Activated CD8-positive, alpha-beta memory T cell treated with anti-CD3 and anti-CD28 coated beads, Interleukin-2, amount 10 ng/mL, durations not matched to agents 7 days and 5 days (primary cell): Measurements from ENCODE around the gene CDH4. TPM values are rescaled to one million over a fixed set of nuclear protein-coding genes. Genes with fewer than 3 reads are reported as not detected.

Source experiments
- ATAC-seq: fragments of 150-1000 bp; cut with Tn5 transposase; one replicate; pipeline ENCODE4 v1.10.0; 2021; ENCODE audit warnings: moderate library complexity
- CTCF ChIA-PET: fragments of 350-600 bp; sonication (Branson Sonifier 250); formaldehyde crosslinking; loops from one replicate; lab custom pipeline; 2021; ENCODE audit warnings: antibody characterized with exemption; lab: Charles Lee
- DNase-seq: peaks from one replicate; pipeline ENCODE4 v3.0.0-alpha.2; 2020
- H3K27ac Mint-ChIP-seq: one replicate; pipeline ENCODE4 v1.8.0; 2021; ENCODE audit warnings: mild to moderate bottlenecking, mixed read lengths
- H3K27me3 Mint-ChIP-seq: one replicate; pipeline ENCODE4 v1.8.0; 2021; ENCODE audit warnings: mixed read lengths
- H3K36me3 Mint-ChIP-seq: one replicate; pipeline ENCODE4 v1.8.0; 2021; ENCODE audit warnings: mild to moderate bottlenecking, mixed read lengths
- H3K4me1 Mint-ChIP-seq: one replicate; pipeline ENCODE4 v1.8.0; 2021; ENCODE audit warnings: mixed read lengths
- H3K4me3 Mint-ChIP-seq: one replicate; pipeline ENCODE4 v1.8.0; 2021; ENCODE audit warnings: mild to moderate bottlenecking, moderate library complexity, mixed read lengths
- H3K9me3 Mint-ChIP-seq: one replicate; pipeline ENCODE4 v1.8.0; 2022; ENCODE audit warnings: low read depth, mixed read lengths
- total RNA-seq, 2 experiments: library from RNA; stranded (reverse); gene quantifications; one replicate each; pipeline ENCODE4 v1.2.3, GENCODE V29; 2021

The CDH4 gene
- total RNA-seq, 2 experiments from 2014 or later, result 0.02 TPM; not detected in 1

DNA sequence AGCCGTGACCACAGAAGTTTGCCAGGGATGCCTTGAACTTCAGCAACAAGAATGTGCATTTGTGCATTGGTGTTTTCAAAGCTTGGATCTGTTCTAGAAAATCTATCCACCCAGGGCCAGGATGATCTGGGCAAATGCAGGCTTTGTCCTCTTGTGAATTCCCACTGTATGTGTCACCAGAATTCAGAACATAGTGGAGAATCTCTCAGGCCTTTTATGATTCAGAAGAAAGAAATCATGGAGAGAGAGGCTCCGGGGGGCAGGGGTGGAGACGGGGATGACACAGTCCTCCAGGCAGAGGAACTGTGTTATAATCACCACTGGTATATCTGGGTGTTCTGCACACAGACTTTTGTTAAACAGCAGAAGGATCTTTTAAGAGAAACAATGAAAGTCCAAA, 304.1 kb downstream of the CDH4 start:
- no peaks in the 10 kb centered on the region for H3K4me1 Mint-ChIP-seq
- no peak overlapping the region for H3K27ac Mint-ChIP-seq
- ATAC-seq, result no peak
- DNase-seq, result no peak
- CTCF ChIA-PET, result no interaction called here
- no peaks in the 10 kb centered on the region for H3K27me3 Mint-ChIP-seq
- peaks cover 9% of the 10 kb centered on the region for H3K9me3 Mint-ChIP-seq
- H3K36me3 Mint-ChIP-seq, result no peaks in the 10 kb centered on the region
- no peak overlapping the region for H3K4me3 Mint-ChIP-seq

DNA sequence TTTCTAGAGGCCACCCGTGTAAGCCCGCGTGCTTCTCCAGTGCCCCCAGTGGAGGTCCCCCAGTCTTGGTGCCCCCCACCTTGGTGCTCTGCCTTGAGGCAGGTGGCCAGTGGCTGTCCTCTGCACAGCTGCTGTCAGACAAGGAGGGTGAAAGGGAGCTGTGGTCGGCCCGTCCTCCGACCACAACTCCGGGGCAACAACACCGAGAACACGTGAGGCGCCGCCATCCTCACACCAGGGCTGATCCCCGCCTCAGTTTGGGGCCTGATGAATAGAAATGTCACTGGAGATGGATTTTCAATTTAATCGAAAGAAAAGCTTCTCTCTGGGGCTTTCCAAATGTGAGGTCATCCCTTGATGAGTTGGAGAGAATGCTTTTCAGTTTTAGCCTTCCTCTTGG, 304.6 kb downstream of the CDH4 start:
- CTCF ChIA-PET, result no interaction called here
- Mint-ChIP-seq H3K9me3 (peaks cover 9% of the 10 kb centered on the region), H3K4me3 (no peak overlapping the region), H3K36me3 (no peaks in the 10 kb centered on the region), H3K4me1 (no peaks in the 10 kb centered on the region), H3K27ac (no peak overlapping the region), H3K27me3 (no peaks in the 10 kb centered on the region)
- DNase-seq, result no peak
- no peak for ATAC-seq

DNA sequence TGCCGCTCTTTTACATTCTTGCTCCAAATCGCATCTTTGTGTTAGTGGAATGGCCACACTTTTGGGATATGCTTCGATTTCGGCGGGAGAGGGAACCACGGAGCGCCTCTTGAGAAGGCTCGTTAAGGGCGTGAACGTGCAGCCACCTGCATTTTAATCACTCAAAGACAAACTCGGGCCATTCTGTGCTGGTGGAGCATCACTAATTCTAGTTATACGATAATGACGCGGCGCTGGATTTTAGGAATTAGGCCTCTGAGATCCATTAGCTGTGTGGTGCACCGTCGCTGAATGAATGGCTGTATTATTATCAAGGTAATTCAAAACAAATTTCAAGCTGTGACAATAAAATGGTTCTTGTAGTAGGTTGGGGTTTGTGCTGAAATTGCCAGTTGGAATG, 305.6 kb downstream of the CDH4 start:
- H3K9me3 Mint-ChIP-seq, result peaks cover 9% of the 10 kb centered on the region
- no peak overlapping the region for H3K27ac Mint-ChIP-seq
- ATAC-seq (no peak), DNase-seq (no peak)
- H3K27me3 Mint-ChIP-seq, result no peaks in the 10 kb centered on the region
- no peaks in the 10 kb centered on the region for H3K4me1 Mint-ChIP-seq
- CTCF ChIA-PET, result no interaction called here
- H3K4me3 Mint-ChIP-seq, result no peak overlapping the region
- no peaks in the 10 kb centered on the region for H3K36me3 Mint-ChIP-seq

DNA sequence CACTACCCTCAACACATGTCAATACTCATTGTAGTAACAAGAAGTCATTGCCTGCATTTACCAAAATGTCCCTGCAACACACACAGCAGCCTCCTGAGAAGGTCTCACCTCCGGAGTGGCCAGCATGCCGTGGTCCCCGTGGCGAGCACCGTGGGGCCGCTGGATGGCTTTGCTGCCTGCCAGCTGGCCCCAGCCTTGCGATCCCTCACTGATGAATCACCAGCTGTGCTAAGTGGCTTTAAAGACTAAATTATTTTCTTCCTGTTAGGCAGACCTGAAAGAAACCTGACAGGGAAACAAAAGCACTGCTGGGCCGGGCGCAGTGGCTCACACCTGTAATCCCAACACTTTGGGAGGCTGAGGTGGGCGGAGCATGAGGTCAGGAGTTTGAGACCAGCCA, 306.7 kb downstream of the CDH4 start:
- DNase-seq (no peak), ATAC-seq (no peak)
- Mint-ChIP-seq H3K27ac (no peak overlapping the region), H3K27me3 (no peaks in the 10 kb centered on the region), H3K4me3 (no peak overlapping the region), H3K4me1 (no peaks in the 10 kb centered on the region), H3K36me3 (no peaks in the 10 kb centered on the region), H3K9me3 (peaks cover 9% of the 10 kb centered on the region)
- CTCF ChIA-PET, result no interaction called here

DNA sequence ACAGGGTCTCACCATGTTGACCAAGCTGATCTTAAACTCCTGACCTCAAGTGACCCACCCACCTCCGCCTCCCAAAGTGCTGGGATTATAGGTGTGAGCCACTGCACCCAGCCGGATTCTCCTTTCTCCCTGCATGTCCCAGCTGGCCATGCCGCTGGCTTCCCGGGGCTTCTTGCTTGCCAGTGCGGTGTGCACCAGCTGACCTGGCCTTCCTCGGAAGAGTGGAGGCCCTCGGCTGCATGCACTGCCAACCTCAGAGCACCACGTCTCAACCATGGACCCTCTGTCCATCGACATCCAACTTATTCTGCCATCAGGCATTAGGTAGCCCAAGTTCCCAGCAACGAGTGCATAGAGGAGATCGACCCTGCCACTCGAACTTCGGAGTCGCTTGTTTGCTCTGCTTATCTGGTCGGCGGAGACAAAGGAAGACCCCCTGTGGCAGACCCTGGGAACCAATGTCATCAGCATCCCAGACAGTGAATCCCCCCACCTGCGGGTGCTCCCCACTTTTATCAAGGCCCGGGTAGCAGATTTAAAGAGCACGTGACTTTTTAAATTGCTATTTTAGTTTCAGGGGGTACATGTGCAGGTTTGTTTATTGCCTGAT, 307.8 kb downstream of the CDH4 start:
- Mint-ChIP-seq H3K27ac (no peak overlapping the region), H3K4me3 (no peak overlapping the region), H3K27me3 (no peaks in the 10 kb centered on the region), H3K9me3 (peaks cover 5% of the 10 kb centered on the region), H3K36me3 (no peaks in the 10 kb centered on the region), H3K4me1 (no peaks in the 10 kb centered on the region)
- DNase-seq (no peak), ATAC-seq (no peak)
- CTCF ChIA-PET, result no interaction called here

DNA sequence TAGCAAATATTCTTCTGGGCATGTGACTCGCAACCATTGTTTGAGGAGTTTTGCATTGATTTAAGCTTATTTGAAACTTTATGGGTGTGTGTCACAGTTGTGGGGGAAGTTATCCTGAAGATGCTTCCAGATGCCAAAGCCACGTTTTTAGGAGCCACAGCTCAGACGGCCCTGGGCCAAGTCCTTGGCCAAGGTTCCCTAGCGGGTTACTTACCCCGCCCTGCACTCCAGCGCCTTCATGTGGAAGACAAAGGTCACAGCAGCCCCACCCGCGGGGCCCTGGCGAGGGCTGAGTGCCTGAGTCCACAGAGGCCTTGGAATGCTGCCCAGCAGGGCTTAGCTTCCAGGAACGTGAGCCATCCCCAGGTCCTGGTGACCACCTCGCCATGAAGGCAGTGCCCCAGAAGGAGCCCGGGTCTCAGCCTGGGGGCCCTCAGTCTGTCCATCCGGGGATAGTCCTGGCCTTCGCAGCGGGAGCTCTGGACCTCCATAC, 308.3 kb downstream of the CDH4 start:
- H3K4me3 Mint-ChIP-seq, result no peak overlapping the region
- H3K4me1 Mint-ChIP-seq, result no peaks in the 10 kb centered on the region
- peaks cover 2% of the 10 kb centered on the region for H3K9me3 Mint-ChIP-seq
- no peaks in the 10 kb centered on the region for H3K36me3 Mint-ChIP-seq
- ATAC-seq, result no peak
- DNase-seq, result no peak
- H3K27ac Mint-ChIP-seq, result no peak overlapping the region
- CTCF ChIA-PET, result no interaction called here
- no peaks in the 10 kb centered on the region for H3K27me3 Mint-ChIP-seq

DNA sequence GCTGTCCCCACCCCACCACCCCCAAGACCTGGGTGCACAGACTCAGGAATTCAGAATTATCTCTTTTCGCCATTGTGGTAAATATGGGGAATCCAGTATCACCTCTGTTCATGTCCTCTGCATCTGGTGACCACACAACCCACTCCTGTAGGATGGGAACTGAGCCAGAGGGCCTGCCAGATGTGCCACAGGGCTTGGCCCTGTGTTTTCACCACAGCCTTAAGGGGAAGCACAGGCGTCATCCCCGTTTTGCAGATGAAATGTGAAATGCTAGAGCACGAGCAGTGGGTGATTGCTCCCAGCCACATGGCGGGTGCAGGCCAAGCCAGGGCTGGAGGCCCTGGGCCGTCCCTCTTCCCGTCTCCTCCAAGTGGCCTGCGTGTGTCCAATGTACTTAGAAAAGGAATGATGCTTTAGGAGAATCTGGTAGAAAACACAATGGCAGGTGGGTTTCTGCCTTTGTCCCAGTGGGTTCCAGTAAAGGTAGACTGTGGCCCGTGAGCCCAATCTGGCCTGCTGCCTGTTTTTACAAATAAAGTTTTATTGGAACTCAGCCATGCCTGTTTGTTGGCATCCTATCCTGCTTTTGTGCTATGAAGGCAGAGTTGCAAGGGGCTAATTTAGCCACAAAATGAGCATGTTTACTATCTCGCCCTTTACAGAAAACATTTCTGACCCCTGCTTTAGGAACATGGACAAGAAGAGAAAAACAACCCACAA, 309.2 kb downstream of the CDH4 start:
- H3K36me3 Mint-ChIP-seq, result no peaks in the 10 kb centered on the region
- no peak overlapping the region for H3K4me3 Mint-ChIP-seq
- H3K27me3 Mint-ChIP-seq, result no peaks in the 10 kb centered on the region
- ATAC-seq (no peak), DNase-seq (no peak)
- peaks cover 2% of the 10 kb centered on the region for H3K9me3 Mint-ChIP-seq
- H3K4me1 Mint-ChIP-seq, result no peaks in the 10 kb centered on the region
- CTCF ChIA-PET, result no interaction called here
- H3K27ac Mint-ChIP-seq, result no peak overlapping the region

DNA sequence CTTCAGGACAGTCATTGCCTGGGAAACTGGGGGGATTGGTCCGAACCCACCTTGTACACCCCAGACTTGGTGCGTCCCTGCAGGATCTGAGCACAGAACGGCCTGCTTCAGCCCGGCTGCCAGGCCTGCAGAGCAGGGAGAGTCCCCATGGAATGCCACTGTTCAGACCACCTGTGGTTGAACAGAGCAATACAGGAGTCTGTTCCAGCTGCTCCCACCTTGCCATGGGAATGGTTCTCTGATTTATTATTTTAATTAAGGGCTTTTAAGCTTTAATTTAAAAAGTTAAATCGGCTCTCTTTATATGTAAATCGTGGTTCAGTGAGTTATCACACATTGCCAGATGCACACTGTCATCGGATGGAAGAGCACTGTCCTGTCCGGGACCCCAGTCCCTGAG, 310.4 kb downstream of the CDH4 start:
- no peak overlapping the region for H3K27ac Mint-ChIP-seq
- DNase-seq (no peak), ATAC-seq (no peak)
- H3K4me3 Mint-ChIP-seq, result no peak overlapping the region
- CTCF ChIA-PET, result no interaction called here
- H3K27me3 Mint-ChIP-seq, result no peaks in the 10 kb centered on the region
- no peaks in the 10 kb centered on the region for H3K4me1 Mint-ChIP-seq
- no peaks in the 10 kb centered on the region for H3K9me3 Mint-ChIP-seq
- no peaks in the 10 kb centered on the region for H3K36me3 Mint-ChIP-seq

DNA sequence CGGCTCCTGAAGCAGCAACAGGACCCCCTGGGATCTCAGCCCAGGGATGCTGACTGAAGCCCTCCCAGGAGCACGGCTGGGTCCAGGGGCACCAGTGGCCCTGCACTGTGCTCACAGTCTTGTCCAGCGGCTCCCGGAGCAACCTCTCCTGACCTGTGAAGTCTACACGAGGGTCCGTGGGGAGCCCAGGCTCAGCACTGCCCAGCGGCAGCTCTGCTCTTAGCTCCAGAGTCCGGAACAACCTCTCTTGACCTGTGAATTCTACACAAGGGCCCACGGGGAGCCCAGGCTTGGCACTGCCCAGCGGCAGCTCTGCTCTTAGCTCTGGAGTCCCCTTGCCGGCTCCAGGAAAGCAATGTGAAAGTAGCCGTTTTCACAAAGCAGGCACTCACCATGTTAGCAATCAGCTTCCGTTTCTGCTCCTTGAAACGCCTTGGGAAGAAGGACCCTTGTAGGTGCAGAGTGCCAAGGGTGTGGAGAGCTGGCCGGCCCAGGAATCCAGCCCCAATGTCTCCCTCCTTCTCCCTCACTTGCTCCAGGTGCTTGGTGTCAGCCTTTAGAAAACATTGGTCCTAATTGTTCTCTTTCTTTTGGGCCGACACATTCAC, 310.9 kb downstream of the CDH4 start:
- H3K4me3 Mint-ChIP-seq, result no peak overlapping the region
- no peak for ATAC-seq
- H3K9me3 Mint-ChIP-seq, result no peaks in the 10 kb centered on the region
- CTCF ChIA-PET, result no interaction called here
- no peaks in the 10 kb centered on the region for H3K36me3 Mint-ChIP-seq
- DNase-seq, result no peak
- no peaks in the 10 kb centered on the region for H3K27me3 Mint-ChIP-seq
- H3K27ac Mint-ChIP-seq, result no peak overlapping the region
- H3K4me1 Mint-ChIP-seq, result no peaks in the 10 kb centered on the region

DNA sequence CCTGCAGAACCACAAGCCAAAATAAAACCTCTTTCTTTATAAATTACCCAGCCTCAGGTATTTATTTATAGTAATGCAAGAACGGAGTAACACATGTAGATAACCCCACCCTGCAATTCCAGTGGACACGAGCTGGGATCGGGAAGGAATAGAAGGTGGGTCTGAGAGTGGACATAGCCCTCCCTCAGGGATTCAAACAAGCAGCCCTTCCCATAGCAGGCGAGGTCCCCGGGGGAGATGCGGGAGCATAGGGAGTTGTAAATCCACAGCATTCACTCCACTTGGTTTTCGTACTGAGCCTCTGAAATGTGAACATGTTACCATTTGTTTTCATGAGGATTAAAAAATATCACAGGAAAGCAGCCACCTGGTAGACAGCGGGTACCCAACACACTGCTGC, 312.6 kb downstream of the CDH4 start:
- no peaks in the 10 kb centered on the region for H3K4me1 Mint-ChIP-seq
- H3K27ac Mint-ChIP-seq, result no peak overlapping the region
- ATAC-seq (no peak), DNase-seq (no peak)
- no peak overlapping the region for H3K4me3 Mint-ChIP-seq
- no peaks in the 10 kb centered on the region for H3K36me3 Mint-ChIP-seq
- H3K9me3 Mint-ChIP-seq, result peaks cover 2% of the 10 kb centered on the region
- no peaks in the 10 kb centered on the region for H3K27me3 Mint-ChIP-seq
- CTCF ChIA-PET, result no interaction called here

DNA sequence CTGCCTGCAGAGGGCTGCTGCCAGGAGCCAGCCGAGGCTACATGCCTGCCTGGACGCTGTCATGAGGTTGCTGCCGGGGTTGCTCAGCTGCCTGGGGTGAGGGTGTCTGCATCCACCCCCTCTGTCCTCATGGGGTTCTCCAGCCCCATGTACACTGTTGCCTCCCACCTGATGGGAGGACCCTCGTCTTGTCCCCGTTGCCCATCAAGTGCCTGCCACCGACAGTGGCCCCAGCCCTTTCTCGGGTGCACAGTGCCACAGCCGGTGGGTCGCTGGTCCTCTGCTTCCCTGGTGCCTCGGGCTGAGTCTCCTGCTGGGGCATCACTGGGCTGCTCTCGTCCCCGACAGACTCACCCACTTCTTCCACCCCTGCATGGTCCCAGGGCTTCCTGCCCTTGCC, 313.7 kb downstream of the CDH4 start:
- H3K4me1 Mint-ChIP-seq, result no peaks in the 10 kb centered on the region
- no peak overlapping the region for H3K4me3 Mint-ChIP-seq
- DNase-seq, result no peak
- peaks cover 2% of the 10 kb centered on the region for H3K9me3 Mint-ChIP-seq
- H3K27ac Mint-ChIP-seq, result no peak overlapping the region
- no peaks in the 10 kb centered on the region for H3K36me3 Mint-ChIP-seq
- ATAC-seq, result no peak
- no peaks in the 10 kb centered on the region for H3K27me3 Mint-ChIP-seq
- CTCF ChIA-PET, result no interaction called here

DNA sequence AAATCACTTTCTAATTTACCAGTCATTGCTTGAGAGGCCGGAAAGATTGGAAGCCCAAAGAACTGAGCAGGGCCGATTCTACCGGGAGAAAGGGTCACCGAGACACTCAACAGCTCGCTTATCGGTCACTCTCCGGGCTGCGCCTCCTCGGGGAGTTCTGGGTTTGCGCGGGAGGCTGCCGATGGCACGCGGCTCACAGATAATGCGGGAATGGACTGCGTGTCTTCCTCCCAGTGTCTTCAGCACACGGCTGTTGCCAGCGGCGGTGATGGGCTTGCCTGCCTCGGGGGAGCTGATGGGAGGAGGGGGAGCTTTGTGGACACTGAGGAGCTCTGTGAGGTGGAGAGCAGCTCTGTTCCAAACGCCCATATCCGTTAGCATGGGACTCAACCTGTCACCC, 314.6 kb downstream of the CDH4 start:
- H3K27me3 Mint-ChIP-seq, result no peaks in the 10 kb centered on the region
- H3K36me3 Mint-ChIP-seq, result no peaks in the 10 kb centered on the region
- ATAC-seq (no peak), DNase-seq (no peak)
- H3K4me1 Mint-ChIP-seq, result no peaks in the 10 kb centered on the region
- CTCF ChIA-PET, result no interaction called here
- H3K27ac Mint-ChIP-seq, result no peak overlapping the region
- H3K4me3 Mint-ChIP-seq, result no peak overlapping the region
- peaks cover 2% of the 10 kb centered on the region for H3K9me3 Mint-ChIP-seq

DNA sequence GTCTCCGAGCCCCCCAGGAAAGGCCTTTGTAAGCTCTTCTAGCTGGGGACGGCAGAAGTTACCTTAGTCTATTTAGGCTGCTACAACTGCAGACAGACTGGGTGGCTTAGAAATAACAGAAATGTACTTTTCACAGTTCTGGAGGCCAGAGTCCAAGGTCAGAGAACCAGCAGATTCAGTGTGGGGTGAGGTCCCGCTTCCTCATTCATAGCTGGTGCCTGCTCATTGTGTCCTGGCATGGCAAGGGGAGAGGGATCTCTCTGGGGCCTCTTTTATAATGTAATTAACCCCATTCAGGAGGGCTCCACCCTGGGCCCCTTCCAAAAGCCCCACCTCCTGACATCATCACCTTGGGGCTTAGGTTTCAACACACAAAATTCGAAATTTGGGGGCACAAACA, 315.1 kb downstream of the CDH4 start:
- CTCF ChIA-PET, result no interaction called here
- Mint-ChIP-seq H3K27me3 (no peaks in the 10 kb centered on the region), H3K9me3 (peaks cover 2% of the 10 kb centered on the region), H3K36me3 (no peaks in the 10 kb centered on the region), H3K4me3 (no peak overlapping the region), H3K4me1 (no peaks in the 10 kb centered on the region), H3K27ac (no peak overlapping the region)
- DNase-seq (no peak), ATAC-seq (no peak)

DNA sequence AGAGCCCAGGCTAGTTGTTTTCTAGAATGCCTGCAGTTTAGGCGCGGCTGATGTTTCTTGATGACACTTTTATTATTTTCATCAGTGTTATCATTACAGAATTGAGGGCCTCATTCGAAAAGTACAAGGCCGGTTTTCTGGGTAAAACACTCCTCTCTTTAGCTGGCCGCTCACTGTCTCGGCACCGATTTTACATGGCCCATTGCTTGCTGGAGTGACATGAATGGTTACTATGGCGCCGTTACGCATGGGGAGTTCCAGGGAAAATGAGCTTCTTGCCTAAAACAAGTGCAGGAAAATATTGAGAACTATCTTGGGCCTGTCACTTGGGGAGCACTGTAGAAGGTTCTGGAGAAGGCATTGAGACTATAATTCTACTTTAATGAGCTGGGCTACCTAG, 317.8 kb downstream of the CDH4 start:
- H3K4me1 Mint-ChIP-seq, result no peaks in the 10 kb centered on the region
- no peak overlapping the region for H3K4me3 Mint-ChIP-seq

More for the DNA sequence above, 317.8 kb downstream of the CDH4 start:
- H3K27ac Mint-ChIP-seq, result no peak overlapping the region
- CTCF ChIA-PET, result no interaction called here
- no peaks in the 10 kb centered on the region for H3K27me3 Mint-ChIP-seq
- no peak for DNase-seq
- H3K36me3 Mint-ChIP-seq, result no peaks in the 10 kb centered on the region
- peaks cover 5% of the 10 kb centered on the region for H3K9me3 Mint-ChIP-seq
- ATAC-seq, result no peak
